ENCODE results near the gene TANC1. TPM values are rescaled to one million over a fixed set of nuclear protein-coding genes. Genes with fewer than 3 reads are reported as not detected.

Gene TANC1
- total and polyA plus RNA-seq, 2 experiments from 2014 or later, result 2.8 to 9.5 TPM

GRCh38 chr2:159032580-159032979 is 64.1 kb downstream of the TANC1 start:
- Mint-ChIP-seq H3K9me3 (peaks cover 12% of the 10 kb centered on the region; the same call in 2 of the 3 replicates), H3K27ac (no peak overlapping the region), H3K4me1 (peaks cover 33% of the 10 kb centered on the region), H3K36me3 (ENCODE audit: low read depth) (no peaks in the 10 kb centered on the region; the same call in 1 of the 3 replicates), H3K27me3 (ENCODE audit: insufficient read depth, low read depth, poor library complexity) (peaks cover 2% of the 10 kb centered on the region), H3K4me3 (no peak overlapping the region)
- no peaks in the 10 kb centered on the region for H3K27me3 ChIP-seq (ENCODE audit: insufficient read depth)
- no peaks in the 10 kb centered on the region for H3F3A ChIP-seq (replicated peaks; ENCODE audit: low read depth)
- no peaks in the 10 kb centered on the region for H3K79me2 ChIP-seq (replicated peaks; ENCODE audit: insufficient read depth)
- TF ChIP-seq CREB1 (CRISPR knock-in tag; IDR thresholded peaks at IDR 0.05; ENCODE audit: low read depth) (no peak), JUNB (IDR thresholded peaks at IDR 0.05; ENCODE audit: unreplicated experiment) (no peak), STAT1 (IDR thresholded peaks at IDR 0.05; ENCODE audit: unreplicated experiment) (no peak), ETS1 (IDR thresholded peaks at IDR 0.05) (no peak), REST (IDR thresholded peaks at IDR 0.05; ENCODE audit: unreplicated experiment) (no peak), ZNF331 (CRISPR knock-in tag; IDR thresholded peaks at IDR 0.05; ENCODE audit: low read depth) (no peak), POLR2AphosphoS5 (IDR thresholded peaks at IDR 0.05; ENCODE audit: low read depth) (no peak), ZNF114 (CRISPR knock-in tag; IDR thresholded peaks at IDR 0.05) (no peak), ZNF462 (CRISPR knock-in tag; IDR thresholded peaks at IDR 0.05) (no peak), CTCF (conservative IDR thresholded peaks at IDR 0.05; ENCODE audit: low read depth in 2 of 2) (no peak), NANOG (IDR thresholded peaks at IDR 0.05; ENCODE audit: borderline replicate concordance) (no peak), EZH2phosphoT487 (IDR thresholded peaks at IDR 0.05; ENCODE audit: unreplicated experiment) (no peak), EZH2 (IDR thresholded peaks at IDR 0.05; ENCODE audit: low read depth, unreplicated experiment) (no peak)
- peaks cover 4% of the 10 kb centered on the region; the same call in 1 of the 2 replicates for H3K9me2 ChIP-seq (ENCODE audit: insufficient read depth)
- no peak for ATAC-seq
- H2AFZ ChIP-seq, result no peak overlapping the region
- peaks cover 6% of the 10 kb centered on the region for H3K4me1 ChIP-seq (ENCODE audit: insufficient read depth)
- H3K4me3 ChIP-seq, result no peak overlapping the region
- H3K27ac ChIP-seq (ENCODE audit: low read depth), result no peak overlapping the region
- H3K4me2 ChIP-seq, result no peak overlapping the region
- H3K36me3 ChIP-seq (ENCODE audit: insufficient read depth), result no peaks in the 10 kb centered on the region
- no peaks in the 10 kb centered on the region; the same call in 1 of the 2 replicates for H4K20me1 ChIP-seq (replicated peaks; ENCODE audit: insufficient read depth)
- no peak for DNase-seq (ENCODE audit: low spot score)
